H9 (cell line): ENCODE results near the gene FSIP1. TPM values are rescaled to one million over a fixed set of nuclear protein-coding genes. Genes with fewer than 3 reads are reported as not detected.

Source experiments
- DNase-seq: peaks from one replicate; pipeline ENCODE4 v3.0.0-alpha.2; 2017
- H2AFZ ChIP-seq: one replicate; pipeline ENCODE4 v1.6.1; 2013; ENCODE audit warnings: mild to moderate bottlenecking, low read length, control low read depth, moderate library complexity
- H2AK5ac ChIP-seq: 2 replicates; pipeline ENCODE4 v1.6.1; 2013; ENCODE audit warnings: low read length, control low read depth, mixed read lengths; ENCODE audit not compliant: insufficient read length
- H2BK120ac ChIP-seq: one replicate; pipeline ENCODE4 v1.6.1; 2013; ENCODE audit warnings: low read depth, mild to moderate bottlenecking, low read length, control low read depth, inconsistent platforms; ENCODE audit not compliant: poor library complexity, severe bottlenecking
- H2BK12ac ChIP-seq: 2 replicates; pipeline ENCODE4 v1.6.1; 2013; ENCODE audit warnings: low read length, control low read depth, mixed read lengths, low read depth; ENCODE audit not compliant: insufficient read length
- H2BK15ac ChIP-seq: 2 replicates; pipeline ENCODE4 v1.6.1; 2013; ENCODE audit warnings: low read depth, low read length, control low read depth
- H2BK20ac ChIP-seq: one replicate; pipeline ENCODE4 v1.6.1; 2013; ENCODE audit warnings: low read depth, mild to moderate bottlenecking, low read length, control low read depth, inconsistent platforms; ENCODE audit not compliant: poor library complexity, severe bottlenecking
- H2BK5ac ChIP-seq: 2 replicates; pipeline ENCODE4 v1.6.1; 2013; ENCODE audit warnings: low read length, control low read depth, mixed read lengths; ENCODE audit not compliant: insufficient read length
- H3K14ac ChIP-seq: 2 replicates; pipeline ENCODE4 v1.6.1; 2013; ENCODE audit warnings: low read length, control low read depth; ENCODE audit not compliant: insufficient read depth
- H3K18ac ChIP-seq: 2 replicates; pipeline ENCODE4 v1.6.1; 2013; ENCODE audit warnings: low read depth, mild to moderate bottlenecking, mixed read lengths, low read length, control low read depth; ENCODE audit not compliant: insufficient read length
- H3K23ac ChIP-seq: 2 replicates; pipeline ENCODE4 v1.6.1; 2013; ENCODE audit warnings: low read length, control low read depth, mixed read lengths, low read depth; ENCODE audit not compliant: insufficient read length
- H3K23me2 ChIP-seq: 2 replicates; pipeline ENCODE4 v1.6.1; 2013; ENCODE audit warnings: low read depth, mild to moderate bottlenecking, mixed read lengths, low read length, control low read depth; ENCODE audit not compliant: insufficient read length, poor library complexity, severe bottlenecking
- H3K27ac ChIP-seq: 2 replicates; pipeline ENCODE4 v1.5.1; 2013; ENCODE audit warnings: low read length, control low read depth, mixed read lengths, low read depth; ENCODE audit not compliant: insufficient read length
- H3K27me3 ChIP-seq: 2 replicates; pipeline ENCODE4 v1.6.1; 2013; ENCODE audit warnings: low read length, control low read depth, inconsistent platforms; ENCODE audit not compliant: insufficient read depth
- H3K4ac ChIP-seq: 2 replicates; pipeline ENCODE4 v1.6.1; 2013; ENCODE audit warnings: low read depth, mild to moderate bottlenecking, control low read depth, inconsistent platforms, low read length, moderate library complexity
- H3K4me1 ChIP-seq: 2 replicates; pipeline ENCODE4 v1.6.1; 2013; ENCODE audit warnings: low read length, control low read depth, inconsistent platforms; ENCODE audit not compliant: insufficient read depth
- H3K4me2 ChIP-seq: 2 replicates; pipeline ENCODE4 v1.6.1; 2013; ENCODE audit warnings: low read length, control low read depth, mixed read lengths; ENCODE audit not compliant: insufficient read length, insufficient read depth
- H3K56ac ChIP-seq: 2 replicates; pipeline ENCODE4 v1.6.1; 2013; ENCODE audit warnings: low read depth, mild to moderate bottlenecking, mixed read lengths, low read length, control low read depth; ENCODE audit not compliant: insufficient read length
- H3K79me1 ChIP-seq: 2 replicates; pipeline ENCODE4 v1.6.1; 2013; ENCODE audit warnings: low read depth, mild to moderate bottlenecking, moderate library complexity, low read length, control low read depth, inconsistent platforms; ENCODE audit not compliant: insufficient read depth, poor library complexity, severe bottlenecking
- H3K79me2 ChIP-seq: 2 replicates; pipeline ENCODE4 v1.6.1; 2013; ENCODE audit warnings: low read length, control low read depth, inconsistent platforms; ENCODE audit not compliant: insufficient read depth
- H3K9ac ChIP-seq: 2 replicates; pipeline ENCODE4 v1.6.1; 2013; ENCODE audit warnings: low read length, control low read depth, mixed read lengths; ENCODE audit not compliant: insufficient read length; ENCODE audit errors: extremely low read depth
- H3K9me3 ChIP-seq: one replicate; pipeline ENCODE4 v1.6.1; 2013; ENCODE audit warnings: low read depth, low read length, inconsistent platforms; ENCODE audit not compliant: control insufficient read depth
- H3T11ph ChIP-seq: one replicate; pipeline ENCODE4 v1.6.1; 2013; ENCODE audit warnings: mild to moderate bottlenecking, low read length, control low read depth, inconsistent platforms
- H4K20me1 ChIP-seq: one replicate; pipeline ENCODE4 v1.6.1; 2013; ENCODE audit not compliant: control insufficient read depth, insufficient read length, insufficient read depth
- H4K5ac ChIP-seq: 2 replicates; pipeline ENCODE4 v1.6.1; 2013; ENCODE audit warnings: low read depth, mild to moderate bottlenecking, mixed read lengths, low read length, control low read depth; ENCODE audit not compliant: insufficient read length
- H4K8ac ChIP-seq: replicated peaks from 2 replicates; pipeline ENCODE4 v1.6.1; 2013; ENCODE audit warnings: low read length, control low read depth, mixed read lengths, low read depth; ENCODE audit not compliant: insufficient read length
- H4K91ac ChIP-seq: 2 replicates; pipeline ENCODE4 v1.6.1; 2013; ENCODE audit warnings: low read depth, mild to moderate bottlenecking, moderate library complexity, mixed read lengths, low read length, control low read depth; ENCODE audit not compliant: insufficient read length
- H3K27ac Mint-ChIP-seq, 3 experiments: 2 replicates in 2 of 3; 3 replicates in 1 of 3; pipeline ENCODE4 v1.8.0; 2020 to 2021; ENCODE audit warnings: mixed read lengths in 3 of 3, mild to moderate bottlenecking in 1 of 3, moderate library complexity in 1 of 3
- H3K27me3 Mint-ChIP-seq: 2 replicates; pipeline ENCODE4 v1.8.0; 2021; ENCODE audit warnings: low read depth, mild to moderate bottlenecking, moderate library complexity, mixed read lengths
- H3K36me3 Mint-ChIP-seq, 3 experiments: 2 replicates in 2 of 3; 3 replicates in 1 of 3; pipeline ENCODE4 v1.8.0; 2020 to 2021; ENCODE audit warnings: low read depth in 3 of 3, mixed read lengths in 3 of 3; ENCODE audit not compliant: insufficient read depth in 1 of 3
- H3K4me1 Mint-ChIP-seq, 2 experiments: 2 replicates each; pipeline ENCODE4 v1.8.0; 2020; ENCODE audit warnings: mixed read lengths in 2 of 2
- H3K4me3 Mint-ChIP-seq, 2 experiments: 2 replicates in 1 of 2; 3 replicates in 1 of 2; pipeline ENCODE4 v1.8.0; 2020 to 2021; ENCODE audit warnings: mild to moderate bottlenecking in 2 of 2, mixed read lengths in 2 of 2, moderate library complexity in 1 of 2
- H3K9me3 Mint-ChIP-seq, 2 experiments: 2 replicates in 1 of 2; 3 replicates in 1 of 2; pipeline ENCODE4 v1.8.0; 2020; ENCODE audit warnings: mild to moderate bottlenecking in 2 of 2, mixed read lengths in 2 of 2, moderate library complexity in 1 of 2
- CTCF ChIP-seq: fragments of 200-600 bp; sonication (generic); conservative IDR thresholded peaks from 3 replicates; pipeline ENCODE4 v1.8.0; 2021; ENCODE audit warnings: antibody characterized with exemption, mild to moderate bottlenecking
- WGBS: extraction: QIAGEN DNeasy Blood & Tissue Kit; methylation state at CpG from one replicate; pipeline ENCODE4 v1.1.7; 2013; ENCODE audit warnings: missing lambda C conversion rate, low lambda C conversion rate, mixed read lengths; ENCODE audit not compliant: insufficient read length; ENCODE audit errors: extremely low coverage; 5-methylcytosine and 5-hydroxymethylcytosine counted together
- total RNA-seq: library from RNA; stranded (reverse); gene quantifications from 2 replicates; pipeline ENCODE4 v1.2.1, GENCODE V29; 2021

Gene FSIP1
- total RNA-seq, 1 experiment from 2014 or later: 0.96 TPM

- no peak overlapping the region for H3K56ac ChIP-seq
- H3K4me1 ChIP-seq: no peaks in the 10 kb centered on the region
- H3K27ac ChIP-seq: no peak overlapping the region
- H3K79me1 ChIP-seq: no peaks in the 10 kb centered on the region
- no peak overlapping the region for H3K18ac ChIP-seq
- H4K20me1 ChIP-seq: no peaks in the 10 kb centered on the region
- H3K36me3 Mint-ChIP-seq: no peaks in the 10 kb centered on the region
- no peaks in the 10 kb centered on the region for H3K23me2 ChIP-seq
- no peaks in the 10 kb centered on the region for H3K27me3 Mint-ChIP-seq
- H3K4me2 ChIP-seq: no peak overlapping the region
- H3K4ac ChIP-seq: no peak overlapping the region
- H2BK5ac ChIP-seq: no peak overlapping the region
- H3T11ph ChIP-seq: no peak overlapping the region
- H3K4me1 Mint-ChIP-seq: no peaks in the 10 kb centered on the region; a peak in 1 of 4 replicates
- H2AK5ac ChIP-seq: no peak overlapping the region
- H3K27ac Mint-ChIP-seq: no peak overlapping the region
- no peak overlapping the region for H2BK20ac ChIP-seq
- H2AFZ ChIP-seq: no peak overlapping the region
- H2BK120ac ChIP-seq: no peak overlapping the region
- no peak for TF ChIP-seq CTCF
- no peaks in the 10 kb centered on the region for H3K9me3 Mint-ChIP-seq
- H4K91ac ChIP-seq: no peak overlapping the region
- no CpG with 5 or more reads among the region's 2 CpGs for WGBS
- no peaks in the 10 kb centered on the region for H3K79me2 ChIP-seq
- H4K5ac ChIP-seq: no peak overlapping the region
- H3K14ac ChIP-seq: no peak overlapping the region
- H3K9ac ChIP-seq: no peak overlapping the region
- no peak overlapping the region for H3K23ac ChIP-seq
- H3K9me3 ChIP-seq: no peaks in the 10 kb centered on the region
- no peak overlapping the region for H2BK12ac ChIP-seq
- no peak for DNase-seq
- no peak overlapping the region for H4K8ac ChIP-seq
- H3K27me3 ChIP-seq: no peaks in the 10 kb centered on the region
- no peak overlapping the region for H2BK15ac ChIP-seq
- no peak overlapping the region for H3K4me3 Mint-ChIP-seq
Observed at GRCh38 chr15:39565851-39566250, 216.8 kb downstream of the FSIP1 start.
